ENCODE measurements around the gene MTR. TPM values are rescaled to one million over a fixed set of nuclear protein-coding genes. Genes with fewer than 3 reads are reported as not detected.

MTR gene
- 30.7 and 43.8 TPM in 2 replicates for total RNA-seq

- DNase-seq (ENCODE audit: low read depth) = peak; percentile 97
These were observed at the start of gene MTR for GRCh38 chr1:236795035-236795756. MTR (plus strand) TSS chr1:236795292; CDS start chr1:236795704, 412 bp downstream.

- no peak for DNase-seq (ENCODE audit: low read depth)
These were observed 48.3 kb upstream of the MTR start for GRCh38 chr1:236746785-236747184.

GRCh38 chr1:236747311-236747985, 47.6 kb upstream of the MTR start:
- no peak for DNase-seq (ENCODE audit: low read depth)

GRCh38 chr1:236748268-236748870, 46.7 kb upstream of the MTR start:
- DNase-seq (ENCODE audit: low read depth) = no peak

GRCh38 chr1:236750928-236751327, 44.2 kb upstream of the MTR start:
- no peak for DNase-seq (ENCODE audit: low read depth)

- no peak for DNase-seq (ENCODE audit: low read depth)
These were observed 43.7 kb upstream of the MTR start for GRCh38 chr1:236751385-236751784.

- no peak for DNase-seq (ENCODE audit: low read depth)
These were observed 43.2 kb upstream of the MTR start for GRCh38 chr1:236751935-236752334.

- peak; percentile 47 for DNase-seq (ENCODE audit: low read depth)
These were observed 41.6 kb upstream of the MTR start for GRCh38 chr1:236753516-236753915.

GRCh38 chr1:236753964-236754363, 41.1 kb upstream of the MTR start:
- no peak for DNase-seq (ENCODE audit: low read depth)

GRCh38 chr1:236754525-236755210, 40.4 kb upstream of the MTR start:
- DNase-seq (ENCODE audit: low read depth) = no peak

GRCh38 chr1:236757640-236758039, 37.5 kb upstream of the MTR start:
- no peak for DNase-seq (ENCODE audit: low read depth)

- peak; percentile 48 for DNase-seq (ENCODE audit: low read depth)
These were observed 35.7 kb upstream of the MTR start for GRCh38 chr1:236759252-236759859.

GRCh38 chr1:236760480-236760879, 34.6 kb upstream of the MTR start:
- DNase-seq (ENCODE audit: low read depth) = no peak

GRCh38 chr1:236760986-236761385, 34.1 kb upstream of the MTR start:
- no peak for DNase-seq (ENCODE audit: low read depth)

GRCh38 chr1:236761397-236762132, 33.5 kb upstream of the MTR start:
- no peak for DNase-seq (ENCODE audit: low read depth)

GRCh38 chr1:236762410-236762809, 32.7 kb upstream of the MTR start:
- DNase-seq (ENCODE audit: low read depth) = no peak

- no peak for DNase-seq (ENCODE audit: low read depth)
These were observed 29.3 kb upstream of the MTR start for GRCh38 chr1:236765831-236766230.

- no peak for DNase-seq (ENCODE audit: low read depth)
These were observed 28.6 kb upstream of the MTR start for GRCh38 chr1:236766506-236766905.

- DNase-seq (ENCODE audit: low read depth) = no peak
These were observed 27.8 kb upstream of the MTR start for GRCh38 chr1:236767276-236767675.

- no peak for DNase-seq (ENCODE audit: low read depth)
These were observed 26.5 kb upstream of the MTR start for GRCh38 chr1:236768601-236769000.

- DNase-seq (ENCODE audit: low read depth) = no peak
These were observed 21.2 kb upstream of the MTR start for GRCh38 chr1:236773919-236774318.

All from renal cortical epithelial cell (primary cell).